HepG2 (cell line): Measurements from ENCODE around the gene SLC12A9.

Experiments
- EHMT2 ChIP-seq: fragments of 200-600 bp; sonication (generic); IDR thresholded peaks from 2 replicates; pipeline ENCODE4 v1.7.0; 2017; ENCODE audit warnings: antibody characterized with exemption, low read depth, low read length, borderline replicate concordance
- HOXA7 ChIP-seq: sonication (generic); formaldehyde crosslinking; IDR thresholded peaks from 2 replicates; pipeline ENCODE4 v1.8.1; 2022; ENCODE audit warnings: mild to moderate bottlenecking, missing genetic modification reagents, moderate library complexity
- JUND ChIP-seq: sonication (generic); formaldehyde crosslinking; IDR thresholded peaks from 2 replicates; pipeline ENCODE4 v1.8.0; 2022; ENCODE audit warnings: mild to moderate bottlenecking, missing genetic modification reagents
- NFIB ChIP-seq: sonication (generic); formaldehyde crosslinking; IDR thresholded peaks from 2 replicates; pipeline ENCODE4 v1.9.0; 2021; ENCODE audit warnings: missing genetic modification reagents, mild to moderate bottlenecking, borderline replicate concordance
- ZFX ChIP-seq: sonication (generic); formaldehyde crosslinking; IDR thresholded peaks from 2 replicates; pipeline ENCODE4 v1.4.0; 2020; ENCODE audit warnings: mild to moderate bottlenecking, low read depth, missing genetic modification reagents, moderate library complexity
- TF ChIP-seq, protein P1 (sequence below): sonication (generic); formaldehyde crosslinking; IDR thresholded peaks from 2 replicates; pipeline ENCODE4 v1.4.0; 2020; ENCODE audit warnings: missing genetic modification reagents
- TF ChIP-seq, protein P2 (sequence below): sonication (generic); formaldehyde crosslinking; IDR thresholded peaks from 2 replicates; pipeline ENCODE4 v1.4.0; 2020; ENCODE audit warnings: mild to moderate bottlenecking, low read depth, missing genetic modification reagents
- TF ChIP-seq, protein P3 (sequence below): sonication (generic); formaldehyde crosslinking; IDR thresholded peaks from 2 replicates; pipeline ENCODE4 v1.4.0; 2020; ENCODE audit warnings: mild to moderate bottlenecking, missing genetic modification reagents
- TF ChIP-seq, protein P4 (sequence below): IDR thresholded peaks from 2 replicates; pipeline ENCODE4 v1.6.1; 2016; ENCODE audit warnings: missing compliant biosample characterization, missing genetic modification reagents, borderline replicate concordance
- TF ChIP-seq, protein P5 (sequence below): IDR thresholded peaks from 2 replicates; pipeline ENCODE4 v1.4.0; 2020; ENCODE audit warnings: mild to moderate bottlenecking, missing genetic modification reagents
- TF ChIP-seq, protein P6 (sequence below): sonication (generic); formaldehyde crosslinking; IDR thresholded peaks from 2 replicates; pipeline ENCODE4 v1.5.0; 2020; ENCODE audit warnings: mild to moderate bottlenecking, missing genetic modification reagents, moderate library complexity

DNA sequence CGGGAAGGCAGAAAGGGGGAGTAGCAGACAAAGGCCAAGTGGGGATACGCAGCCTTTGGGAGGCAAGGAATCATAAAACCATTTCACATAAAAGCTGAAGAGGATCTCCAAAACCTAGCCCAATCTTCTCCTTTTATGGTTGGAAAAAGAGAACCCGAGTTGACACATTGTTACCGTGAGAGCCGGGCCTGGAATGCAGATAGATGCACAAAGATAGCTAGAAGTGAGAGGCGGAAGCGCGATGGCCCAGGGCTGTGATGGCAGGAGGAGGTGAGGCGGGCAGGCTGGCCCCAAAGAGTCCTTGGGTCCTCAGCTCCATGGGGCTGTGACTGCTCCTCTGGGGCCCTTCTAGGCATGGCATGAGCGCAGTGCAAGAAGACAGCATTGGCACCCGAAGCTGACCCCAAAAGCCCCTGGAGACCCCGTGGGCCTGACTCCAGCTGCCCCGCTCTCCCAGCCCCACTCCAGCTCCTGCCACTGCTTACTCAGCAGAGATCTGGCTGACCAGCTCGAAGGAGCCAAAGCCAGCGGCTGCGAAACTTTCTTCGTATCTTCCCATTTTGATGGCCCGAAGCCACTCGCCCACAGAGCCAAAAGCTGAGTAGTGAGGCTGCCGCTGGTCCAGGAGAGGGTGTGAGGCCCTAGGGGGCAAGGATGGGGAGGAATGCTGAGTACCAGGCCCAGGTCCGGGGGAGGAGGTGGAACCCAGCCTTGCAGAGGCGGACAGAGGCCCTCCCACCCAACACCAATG is 47.7 kb upstream of the SLC12A9 start:
- TF ChIP-seq, protein P1, sequence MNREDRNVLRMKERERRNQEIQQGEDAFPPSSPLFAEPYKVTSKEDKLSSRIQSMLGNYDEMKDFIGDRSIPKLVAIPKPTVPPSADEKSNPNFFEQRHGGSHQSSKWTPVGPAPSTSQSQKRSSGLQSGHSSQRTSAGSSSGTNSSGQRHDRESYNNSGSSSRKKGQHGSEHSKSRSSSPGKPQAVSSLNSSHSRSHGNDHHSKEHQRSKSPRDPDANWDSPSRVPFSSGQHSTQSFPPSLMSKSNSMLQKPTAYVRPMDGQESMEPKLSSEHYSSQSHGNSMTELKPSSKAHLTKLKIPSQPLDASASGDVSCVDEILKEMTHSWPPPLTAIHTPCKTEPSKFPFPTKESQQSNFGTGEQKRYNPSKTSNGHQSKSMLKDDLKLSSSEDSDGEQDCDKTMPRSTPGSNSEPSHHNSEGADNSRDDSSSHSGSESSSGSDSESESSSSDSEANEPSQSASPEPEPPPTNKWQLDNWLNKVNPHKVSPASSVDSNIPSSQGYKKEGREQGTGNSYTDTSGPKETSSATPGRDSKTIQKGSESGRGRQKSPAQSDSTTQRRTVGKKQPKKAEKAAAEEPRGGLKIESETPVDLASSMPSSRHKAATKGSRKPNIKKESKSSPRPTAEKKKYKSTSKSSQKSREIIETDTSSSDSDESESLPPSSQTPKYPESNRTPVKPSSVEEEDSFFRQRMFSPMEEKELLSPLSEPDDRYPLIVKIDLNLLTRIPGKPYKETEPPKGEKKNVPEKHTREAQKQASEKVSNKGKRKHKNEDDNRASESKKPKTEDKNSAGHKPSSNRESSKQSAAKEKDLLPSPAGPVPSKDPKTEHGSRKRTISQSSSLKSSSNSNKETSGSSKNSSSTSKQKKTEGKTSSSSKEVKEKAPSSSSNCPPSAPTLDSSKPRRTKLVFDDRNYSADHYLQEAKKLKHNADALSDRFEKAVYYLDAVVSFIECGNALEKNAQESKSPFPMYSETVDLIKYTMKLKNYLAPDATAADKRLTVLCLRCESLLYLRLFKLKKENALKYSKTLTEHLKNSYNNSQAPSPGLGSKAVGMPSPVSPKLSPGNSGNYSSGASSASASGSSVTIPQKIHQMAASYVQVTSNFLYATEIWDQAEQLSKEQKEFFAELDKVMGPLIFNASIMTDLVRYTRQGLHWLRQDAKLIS: no peak
- TF ChIP-seq, protein P2, sequence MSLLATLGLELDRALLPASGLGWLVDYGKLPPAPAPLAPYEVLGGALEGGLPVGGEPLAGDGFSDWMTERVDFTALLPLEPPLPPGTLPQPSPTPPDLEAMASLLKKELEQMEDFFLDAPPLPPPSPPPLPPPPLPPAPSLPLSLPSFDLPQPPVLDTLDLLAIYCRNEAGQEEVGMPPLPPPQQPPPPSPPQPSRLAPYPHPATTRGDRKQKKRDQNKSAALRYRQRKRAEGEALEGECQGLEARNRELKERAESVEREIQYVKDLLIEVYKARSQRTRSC (CRISPR knock-in tag): no peak
- TF ChIP-seq, protein P3, sequence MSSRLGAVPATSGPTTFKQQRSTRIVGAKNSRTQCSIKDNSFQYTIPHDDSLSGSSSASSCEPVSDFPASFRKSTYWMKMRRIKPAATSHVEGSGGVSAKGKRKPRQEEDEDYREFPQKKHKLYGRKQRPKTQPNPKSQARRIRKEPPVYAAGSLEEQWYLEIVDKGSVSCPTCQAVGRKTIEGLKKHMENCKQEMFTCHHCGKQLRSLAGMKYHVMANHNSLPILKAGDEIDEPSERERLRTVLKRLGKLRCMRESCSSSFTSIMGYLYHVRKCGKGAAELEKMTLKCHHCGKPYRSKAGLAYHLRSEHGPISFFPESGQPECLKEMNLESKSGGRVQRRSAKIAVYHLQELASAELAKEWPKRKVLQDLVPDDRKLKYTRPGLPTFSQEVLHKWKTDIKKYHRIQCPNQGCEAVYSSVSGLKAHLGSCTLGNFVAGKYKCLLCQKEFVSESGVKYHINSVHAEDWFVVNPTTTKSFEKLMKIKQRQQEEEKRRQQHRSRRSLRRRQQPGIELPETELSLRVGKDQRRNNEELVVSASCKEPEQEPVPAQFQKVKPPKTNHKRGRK: no peak
- TF ChIP-seq EHMT2: no peak
- TF ChIP-seq ZFX (CRISPR knock-in tag): no peak
- TF ChIP-seq, protein P4, sequence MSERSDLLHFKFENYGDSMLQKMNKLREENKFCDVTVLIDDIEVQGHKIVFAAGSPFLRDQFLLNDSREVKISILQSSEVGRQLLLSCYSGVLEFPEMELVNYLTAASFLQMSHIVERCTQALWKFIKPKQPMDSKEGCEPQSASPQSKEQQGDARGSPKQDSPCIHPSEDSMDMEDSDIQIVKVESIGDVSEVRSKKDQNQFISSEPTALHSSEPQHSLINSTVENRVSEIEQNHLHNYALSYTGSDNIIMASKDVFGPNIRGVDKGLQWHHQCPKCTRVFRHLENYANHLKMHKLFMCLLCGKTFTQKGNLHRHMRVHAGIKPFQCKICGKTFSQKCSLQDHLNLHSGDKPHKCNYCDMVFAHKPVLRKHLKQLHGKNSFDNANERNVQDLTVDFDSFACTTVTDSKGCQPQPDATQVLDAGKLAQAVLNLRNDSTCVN: no peak
- TF ChIP-seq NFIB (CRISPR knock-in tag): no peak
- no peak for TF ChIP-seq JUND (CRISPR knock-in tag)
- TF ChIP-seq, protein P5, sequence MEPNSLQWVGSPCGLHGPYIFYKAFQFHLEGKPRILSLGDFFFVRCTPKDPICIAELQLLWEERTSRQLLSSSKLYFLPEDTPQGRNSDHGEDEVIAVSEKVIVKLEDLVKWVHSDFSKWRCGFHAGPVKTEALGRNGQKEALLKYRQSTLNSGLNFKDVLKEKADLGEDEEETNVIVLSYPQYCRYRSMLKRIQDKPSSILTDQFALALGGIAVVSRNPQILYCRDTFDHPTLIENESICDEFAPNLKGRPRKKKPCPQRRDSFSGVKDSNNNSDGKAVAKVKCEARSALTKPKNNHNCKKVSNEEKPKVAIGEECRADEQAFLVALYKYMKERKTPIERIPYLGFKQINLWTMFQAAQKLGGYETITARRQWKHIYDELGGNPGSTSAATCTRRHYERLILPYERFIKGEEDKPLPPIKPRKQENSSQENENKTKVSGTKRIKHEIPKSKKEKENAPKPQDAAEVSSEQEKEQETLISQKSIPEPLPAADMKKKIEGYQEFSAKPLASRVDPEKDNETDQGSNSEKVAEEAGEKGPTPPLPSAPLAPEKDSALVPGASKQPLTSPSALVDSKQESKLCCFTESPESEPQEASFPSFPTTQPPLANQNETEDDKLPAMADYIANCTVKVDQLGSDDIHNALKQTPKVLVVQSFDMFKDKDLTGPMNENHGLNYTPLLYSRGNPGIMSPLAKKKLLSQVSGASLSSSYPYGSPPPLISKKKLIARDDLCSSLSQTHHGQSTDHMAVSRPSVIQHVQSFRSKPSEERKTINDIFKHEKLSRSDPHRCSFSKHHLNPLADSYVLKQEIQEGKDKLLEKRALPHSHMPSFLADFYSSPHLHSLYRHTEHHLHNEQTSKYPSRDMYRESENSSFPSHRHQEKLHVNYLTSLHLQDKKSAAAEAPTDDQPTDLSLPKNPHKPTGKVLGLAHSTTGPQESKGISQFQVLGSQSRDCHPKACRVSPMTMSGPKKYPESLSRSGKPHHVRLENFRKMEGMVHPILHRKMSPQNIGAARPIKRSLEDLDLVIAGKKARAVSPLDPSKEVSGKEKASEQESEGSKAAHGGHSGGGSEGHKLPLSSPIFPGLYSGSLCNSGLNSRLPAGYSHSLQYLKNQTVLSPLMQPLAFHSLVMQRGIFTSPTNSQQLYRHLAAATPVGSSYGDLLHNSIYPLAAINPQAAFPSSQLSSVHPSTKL (CRISPR knock-in tag): no peak
- TF ChIP-seq, protein P6, sequence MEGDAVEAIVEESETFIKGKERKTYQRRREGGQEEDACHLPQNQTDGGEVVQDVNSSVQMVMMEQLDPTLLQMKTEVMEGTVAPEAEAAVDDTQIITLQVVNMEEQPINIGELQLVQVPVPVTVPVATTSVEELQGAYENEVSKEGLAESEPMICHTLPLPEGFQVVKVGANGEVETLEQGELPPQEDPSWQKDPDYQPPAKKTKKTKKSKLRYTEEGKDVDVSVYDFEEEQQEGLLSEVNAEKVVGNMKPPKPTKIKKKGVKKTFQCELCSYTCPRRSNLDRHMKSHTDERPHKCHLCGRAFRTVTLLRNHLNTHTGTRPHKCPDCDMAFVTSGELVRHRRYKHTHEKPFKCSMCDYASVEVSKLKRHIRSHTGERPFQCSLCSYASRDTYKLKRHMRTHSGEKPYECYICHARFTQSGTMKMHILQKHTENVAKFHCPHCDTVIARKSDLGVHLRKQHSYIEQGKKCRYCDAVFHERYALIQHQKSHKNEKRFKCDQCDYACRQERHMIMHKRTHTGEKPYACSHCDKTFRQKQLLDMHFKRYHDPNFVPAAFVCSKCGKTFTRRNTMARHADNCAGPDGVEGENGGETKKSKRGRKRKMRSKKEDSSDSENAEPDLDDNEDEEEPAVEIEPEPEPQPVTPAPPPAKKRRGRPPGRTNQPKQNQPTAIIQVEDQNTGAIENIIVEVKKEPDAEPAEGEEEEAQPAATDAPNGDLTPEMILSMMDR (CRISPR knock-in tag): no peak
- TF ChIP-seq HOXA7 (CRISPR knock-in tag): no peak
